NCI-H345 (cell line): Measurements from ENCODE around the gene C10orf90.

Experiments
- DNase-seq: peaks from one replicate; lab custom pipeline; 2025; lab: John Stamatoyannopoulos, UW

The C10orf90 gene

DNA sequence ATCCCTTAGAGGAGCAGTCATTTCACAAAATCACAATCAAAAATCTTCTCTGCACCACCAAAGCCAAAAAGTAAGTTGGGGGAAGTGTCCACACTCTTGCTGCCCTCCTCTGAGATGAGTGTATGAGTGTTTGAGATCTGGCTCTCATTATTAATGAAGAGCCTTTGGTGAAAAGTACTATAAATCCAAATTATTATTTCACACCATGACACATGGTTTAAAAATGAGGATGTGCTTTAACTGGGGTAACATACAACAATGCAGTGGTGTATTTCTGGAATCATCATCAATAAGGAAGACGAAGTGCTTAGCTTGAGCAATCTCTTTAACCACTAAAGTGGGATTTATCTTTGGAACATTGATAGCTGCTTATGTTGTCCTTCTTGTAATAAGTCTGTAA, 168.1 kb downstream of the C10orf90 start:
- no peak for DNase-seq

DNA sequence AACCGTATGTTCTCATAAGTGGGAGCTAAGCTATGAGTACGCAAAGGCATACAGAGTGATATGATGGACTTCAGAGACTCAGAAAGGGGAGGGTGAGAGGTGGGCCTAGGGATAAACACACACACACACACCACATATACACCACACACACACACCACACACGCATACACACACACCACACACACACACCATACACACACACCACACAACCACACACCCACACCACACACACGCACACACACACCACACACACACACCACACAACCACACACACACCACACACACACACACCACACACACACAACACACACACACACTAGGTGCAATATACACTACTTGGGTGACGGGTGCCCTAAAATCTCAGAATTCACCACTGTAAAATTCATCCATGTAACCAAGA, 168.7 kb downstream of the C10orf90 start:
- no peak for DNase-seq

DNA sequence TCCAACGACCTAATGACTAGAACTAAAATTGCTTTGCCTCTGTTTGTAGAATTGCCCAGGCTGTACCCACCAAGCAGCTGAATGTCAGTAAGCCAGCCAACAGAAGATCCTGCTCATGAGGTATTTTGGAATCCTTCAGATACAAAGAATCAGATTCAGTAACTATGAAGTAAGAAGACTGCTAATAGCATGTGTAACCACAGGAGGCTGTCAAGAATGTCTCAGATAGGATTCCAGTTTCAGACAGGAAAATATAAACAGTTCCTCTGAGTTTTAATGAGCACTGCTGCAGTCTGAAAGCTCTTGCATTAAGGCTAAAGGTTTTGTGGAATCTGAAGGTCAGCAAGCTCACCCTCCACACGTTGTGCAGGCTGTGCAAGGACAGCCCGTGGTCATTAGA, 169.6 kb downstream of the C10orf90 start:
- DNase-seq = no peak

DNA sequence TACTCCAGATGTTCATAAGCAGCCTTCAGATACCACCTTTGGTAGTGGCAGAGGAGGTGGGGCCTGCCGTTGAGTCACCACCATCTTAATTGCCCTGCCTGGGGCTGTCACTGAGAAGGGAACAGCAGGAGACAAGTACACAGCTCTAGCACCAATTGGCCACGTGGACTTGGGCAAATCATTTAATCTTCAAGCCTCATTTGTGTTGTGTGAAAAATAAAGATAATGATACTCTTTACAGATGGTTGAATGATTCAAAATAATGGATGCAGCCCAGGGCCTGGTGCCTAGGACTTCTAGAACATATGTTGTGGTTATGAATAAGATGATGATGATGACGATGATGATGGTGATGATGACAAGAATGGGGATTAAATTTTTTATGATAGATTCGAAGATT, 170.3 kb downstream of the C10orf90 start:
- DNase-seq = peak; percentile 55

DNA sequence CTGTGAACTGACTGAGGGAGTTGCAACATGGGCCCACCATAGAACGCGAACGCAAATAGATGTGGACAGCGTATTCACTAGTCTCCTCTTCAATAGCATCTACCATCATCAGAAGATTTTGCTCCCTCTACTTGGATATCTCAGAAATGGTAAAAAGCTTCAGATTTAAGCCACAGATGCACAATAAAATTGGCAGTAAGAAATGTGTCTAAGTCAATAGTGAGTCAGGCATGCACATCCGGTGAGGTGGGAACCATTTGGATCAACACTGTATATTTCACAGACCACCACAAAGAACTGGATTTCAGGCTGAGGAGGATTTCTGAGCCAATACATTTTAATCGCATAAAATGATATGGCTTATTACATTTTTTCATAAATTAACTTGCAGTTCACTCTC, 170.7 kb downstream of the C10orf90 start:
- DNase-seq = no peak

DNA sequence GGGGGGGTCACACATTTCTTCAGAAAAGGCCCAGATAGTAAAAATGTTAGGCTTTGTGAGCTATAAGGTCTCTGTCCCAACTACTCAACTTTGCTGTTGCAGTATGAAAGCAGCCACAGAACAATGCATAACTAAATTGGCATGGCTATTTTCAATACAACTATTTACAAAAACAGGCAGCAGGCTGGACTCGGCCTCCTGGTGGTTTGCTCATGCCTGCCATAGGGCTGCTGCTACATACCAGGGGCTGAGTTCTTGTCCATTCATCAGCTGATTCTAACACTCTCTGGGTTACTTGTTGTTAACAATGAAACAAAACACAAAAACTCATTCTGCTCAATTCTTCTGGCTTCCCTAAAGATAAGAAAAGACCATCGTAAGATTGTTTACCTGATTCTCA, 172.8 kb downstream of the C10orf90 start:
- no peak for DNase-seq

DNA sequence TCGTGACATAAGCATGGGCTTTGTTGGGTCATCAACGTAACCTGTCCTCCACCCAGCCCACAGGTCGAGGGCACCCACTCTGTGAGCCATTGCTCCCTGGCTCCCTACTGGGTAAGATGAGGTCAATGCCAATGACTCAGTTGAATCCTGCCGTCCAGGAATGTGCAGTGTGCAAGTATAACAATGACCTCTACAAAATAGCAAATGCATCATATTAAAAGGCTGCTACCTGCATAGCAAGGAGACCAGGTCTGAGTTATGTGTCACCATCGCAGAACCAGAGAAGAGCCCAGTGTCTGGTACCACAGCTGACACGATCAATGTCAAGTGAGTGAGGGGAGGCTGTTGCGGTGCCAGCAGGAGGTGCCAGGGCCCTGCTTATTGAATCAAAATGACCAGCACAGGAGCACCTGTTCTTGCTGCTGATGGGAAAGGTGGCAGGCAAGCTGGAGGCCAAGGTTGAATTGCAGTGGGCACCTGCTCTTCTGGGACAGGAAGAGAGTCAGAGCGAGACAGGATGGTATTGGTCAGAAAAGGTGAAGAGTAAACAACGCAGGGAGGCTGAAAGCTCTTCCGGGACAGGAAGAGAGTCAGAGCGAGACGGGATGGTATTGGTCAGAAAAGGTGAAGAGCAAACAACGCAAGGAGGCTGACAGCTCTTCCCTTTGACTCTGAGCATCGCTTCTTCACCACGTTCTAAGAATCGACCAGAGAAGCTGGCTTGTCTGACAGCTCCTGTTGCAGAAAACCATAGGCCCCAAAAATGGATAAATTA, 173.5 kb downstream of the C10orf90 start:
- no peak for DNase-seq

DNA sequence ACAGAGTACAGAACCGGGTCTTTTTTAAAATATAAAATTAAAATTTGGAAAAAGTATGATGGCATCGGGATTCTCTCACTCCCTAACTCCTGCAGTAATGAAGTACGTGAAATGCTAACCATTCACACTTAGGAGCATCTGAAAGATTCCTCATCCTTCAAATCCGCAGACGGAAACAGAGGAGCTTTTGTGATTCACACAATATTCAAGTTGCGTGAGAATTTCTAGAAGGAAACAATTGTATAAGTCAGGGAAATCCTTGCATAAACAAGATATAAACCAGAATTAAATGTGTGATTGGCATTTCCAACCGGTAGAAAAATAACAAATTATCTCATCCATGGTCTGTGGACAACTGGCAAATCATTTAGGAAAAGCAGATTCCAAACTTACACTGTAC, 179.0 kb downstream of the C10orf90 start:
- no peak for DNase-seq

DNA sequence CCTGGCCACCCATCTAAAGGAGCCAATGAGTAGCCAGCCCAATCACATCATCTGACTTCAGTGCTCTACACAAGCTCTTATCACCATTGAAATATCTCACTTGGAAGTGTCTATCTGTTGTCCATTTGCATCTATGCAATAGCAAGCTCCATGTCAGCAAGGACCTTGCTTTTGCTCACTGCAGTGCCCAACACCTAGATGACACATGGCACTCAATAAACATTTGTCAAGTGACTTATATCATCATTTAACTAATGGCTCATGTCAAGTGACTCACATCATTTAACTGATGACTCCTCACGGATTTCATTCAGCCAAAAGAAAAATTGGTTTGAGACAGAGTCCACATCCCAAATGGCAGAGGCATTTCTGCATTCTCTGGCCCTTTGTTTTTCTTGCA, 189.3 kb downstream of the C10orf90 start:
- no peak for DNase-seq

DNA sequence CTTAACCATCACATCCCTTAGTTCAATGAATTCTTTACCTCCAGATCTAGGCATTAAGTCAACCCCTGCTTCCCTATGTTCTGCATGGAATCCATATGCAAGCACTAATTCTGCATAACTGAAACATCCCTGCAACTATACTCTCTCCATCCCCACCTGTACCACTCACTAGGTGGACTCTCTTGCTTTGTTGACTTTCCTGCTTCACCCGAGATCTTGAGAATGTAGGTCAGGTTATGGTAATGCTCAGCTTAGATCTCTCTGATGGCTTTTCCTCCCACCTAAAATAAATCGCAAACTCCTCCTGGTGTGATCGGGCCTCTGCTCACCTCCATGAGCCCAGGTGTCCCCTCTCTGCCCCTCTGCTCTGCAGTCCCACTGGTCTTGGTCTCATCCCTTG, 189.8 kb downstream of the C10orf90 start:
- no peak for DNase-seq

DNA sequence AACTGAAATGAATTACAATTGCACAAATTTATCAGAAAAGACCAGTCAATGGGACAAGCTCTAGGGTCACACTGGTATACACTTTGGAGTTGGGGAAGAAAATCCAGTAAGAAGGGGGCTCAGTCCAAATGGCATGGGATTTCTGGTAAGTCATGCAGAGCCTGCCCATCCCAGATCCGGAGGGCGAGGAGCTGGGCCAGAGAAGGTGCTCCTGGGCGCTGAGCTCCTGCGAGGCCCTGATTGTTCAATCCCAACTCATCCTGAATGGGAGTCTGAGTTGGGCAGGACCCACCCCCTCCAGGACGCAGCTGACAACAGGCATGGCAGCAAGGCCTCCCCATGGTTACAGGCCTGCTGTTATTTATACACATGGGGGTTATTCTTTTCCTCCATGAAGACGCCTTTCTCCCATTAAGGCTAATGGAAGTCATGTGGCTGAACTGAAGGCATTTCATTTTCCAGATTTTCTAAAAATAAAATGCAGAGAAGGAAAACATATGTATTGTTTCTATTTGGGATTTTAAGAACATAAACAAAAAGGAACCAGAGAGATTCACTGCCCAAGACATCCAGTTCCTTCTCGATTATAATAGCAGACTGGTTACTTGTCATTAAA, 191.1 kb downstream of the C10orf90 start:
- DNase-seq = no peak

DNA sequence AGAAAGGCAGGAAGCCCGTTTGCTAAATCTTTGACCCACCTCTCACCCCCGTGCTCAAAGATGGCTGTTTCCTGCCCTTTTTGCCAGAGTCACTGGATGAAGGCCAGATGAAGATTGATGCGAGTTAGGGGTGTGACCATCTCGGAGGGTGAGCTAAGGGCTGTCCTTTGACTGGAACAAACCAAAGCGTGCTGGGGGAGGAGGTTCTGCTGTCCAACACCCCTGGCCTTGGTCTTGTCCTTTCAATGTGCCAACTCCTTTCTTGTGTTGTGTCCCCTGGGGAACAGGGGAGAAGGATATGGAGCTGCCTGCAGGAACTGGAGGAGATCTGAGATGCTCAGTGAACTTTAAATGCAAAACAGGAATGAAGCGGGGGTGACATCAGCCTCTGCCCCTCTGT, 191.9 kb downstream of the C10orf90 start:
- no peak for DNase-seq

DNA sequence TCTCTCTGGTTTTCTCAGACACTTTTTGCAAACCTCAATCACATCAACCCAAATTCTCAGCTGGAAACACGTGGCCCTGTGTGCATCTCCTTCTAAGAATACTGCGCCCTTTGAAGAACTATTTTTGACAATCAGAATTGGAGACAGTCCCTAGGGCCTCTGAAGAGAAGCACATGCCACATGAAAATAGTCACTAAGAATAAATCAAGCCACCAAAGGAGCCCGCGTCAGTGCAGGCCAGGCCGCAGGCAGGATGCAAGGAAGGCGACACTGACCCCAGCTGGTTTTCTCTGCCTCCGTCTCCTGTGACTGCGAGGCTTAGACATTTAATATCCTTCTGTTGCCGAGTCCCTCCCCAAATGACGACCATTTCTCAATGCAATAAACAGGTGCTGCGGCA, 194.2 kb downstream of the C10orf90 start:
- no peak for DNase-seq

DNA sequence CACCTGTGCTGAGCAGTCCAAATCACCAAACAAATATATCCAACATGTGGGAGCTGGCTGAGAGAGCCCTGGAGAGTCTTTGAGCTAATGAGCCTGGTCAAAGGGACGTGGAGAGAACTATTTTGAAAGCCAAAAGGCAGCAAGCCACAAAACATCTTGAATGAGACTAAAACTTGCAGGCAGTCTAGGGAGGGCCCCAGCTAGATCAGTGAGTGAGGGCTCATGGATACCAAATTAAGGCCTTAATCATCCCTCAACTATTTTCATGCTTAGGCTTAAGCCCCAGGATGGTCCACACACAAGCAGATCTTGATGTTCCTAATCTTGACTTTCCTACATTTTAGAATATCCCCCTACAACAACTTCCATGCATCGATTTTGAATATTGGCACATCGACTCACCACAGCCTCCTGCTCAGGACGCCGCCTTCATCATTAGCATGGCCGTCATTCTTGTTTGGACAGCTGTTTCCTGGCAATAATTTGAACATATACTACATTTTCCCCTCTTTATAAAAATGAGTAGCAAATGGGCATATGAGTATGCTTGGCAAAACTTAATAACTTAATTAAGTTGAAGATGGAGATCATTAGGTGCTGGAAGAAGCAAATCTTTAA, 195.3 kb downstream of the C10orf90 start:
- no peak for DNase-seq

DNA sequence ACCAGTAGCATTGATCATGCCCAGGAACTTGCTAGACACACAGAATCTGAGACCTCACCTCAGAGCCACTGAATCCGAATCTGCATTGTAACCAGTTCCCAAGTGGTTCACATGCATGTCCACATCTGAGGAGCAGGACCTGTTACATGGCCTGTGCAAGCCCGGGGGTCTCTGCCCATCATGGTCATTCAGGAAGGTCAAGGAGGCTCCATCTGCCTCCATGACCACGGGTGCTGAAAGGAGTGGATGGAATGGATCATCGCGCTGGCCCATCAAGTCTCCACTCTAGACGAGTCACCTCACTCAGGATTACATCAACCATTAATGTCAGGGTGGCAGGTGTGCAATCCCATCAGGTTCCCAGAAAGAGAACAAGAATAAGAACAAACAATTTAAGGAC, 196.5 kb downstream of the C10orf90 start:
- DNase-seq = no peak

DNA sequence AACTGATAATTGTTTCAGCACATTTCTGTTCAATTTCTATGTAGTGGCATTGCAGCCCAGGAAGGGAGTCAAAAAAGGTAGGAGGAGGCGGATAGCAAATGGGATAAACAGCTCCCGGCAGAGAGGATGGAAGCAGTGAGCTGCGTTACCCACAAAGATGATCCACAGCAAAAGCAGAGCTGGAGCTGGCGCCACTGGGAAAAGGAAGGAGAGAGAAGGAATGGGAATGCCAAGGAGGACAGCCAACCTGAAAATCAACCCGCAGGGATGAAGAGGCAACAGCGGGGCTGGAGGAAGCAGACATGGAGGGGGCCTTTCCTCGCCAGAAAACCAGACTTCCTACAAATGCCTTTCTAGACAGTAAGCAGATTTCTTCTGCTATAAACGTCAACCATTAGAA, 199.5 kb downstream of the C10orf90 start:
- no peak for DNase-seq

DNA sequence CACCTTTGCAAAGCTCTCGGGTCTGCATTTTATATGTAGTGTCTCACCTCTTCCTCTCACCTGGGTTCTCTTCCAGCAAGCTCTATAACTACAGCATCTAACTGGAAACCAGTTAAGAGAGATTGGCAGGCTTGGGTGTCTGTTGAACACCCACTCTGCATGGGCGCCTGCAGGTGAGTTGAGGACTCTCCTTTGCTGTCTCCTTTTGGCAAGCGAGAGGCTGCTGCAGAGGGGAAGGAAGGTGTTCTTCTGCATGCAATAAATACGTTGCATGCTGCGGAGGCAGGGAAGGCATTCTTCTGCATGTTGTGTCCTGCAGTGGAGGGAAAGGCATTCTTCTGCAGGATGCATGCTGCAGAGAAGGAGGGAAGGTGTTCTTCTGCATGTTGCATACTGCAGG, 200.8 kb downstream of the C10orf90 start:
- no peak for DNase-seq

DNA sequence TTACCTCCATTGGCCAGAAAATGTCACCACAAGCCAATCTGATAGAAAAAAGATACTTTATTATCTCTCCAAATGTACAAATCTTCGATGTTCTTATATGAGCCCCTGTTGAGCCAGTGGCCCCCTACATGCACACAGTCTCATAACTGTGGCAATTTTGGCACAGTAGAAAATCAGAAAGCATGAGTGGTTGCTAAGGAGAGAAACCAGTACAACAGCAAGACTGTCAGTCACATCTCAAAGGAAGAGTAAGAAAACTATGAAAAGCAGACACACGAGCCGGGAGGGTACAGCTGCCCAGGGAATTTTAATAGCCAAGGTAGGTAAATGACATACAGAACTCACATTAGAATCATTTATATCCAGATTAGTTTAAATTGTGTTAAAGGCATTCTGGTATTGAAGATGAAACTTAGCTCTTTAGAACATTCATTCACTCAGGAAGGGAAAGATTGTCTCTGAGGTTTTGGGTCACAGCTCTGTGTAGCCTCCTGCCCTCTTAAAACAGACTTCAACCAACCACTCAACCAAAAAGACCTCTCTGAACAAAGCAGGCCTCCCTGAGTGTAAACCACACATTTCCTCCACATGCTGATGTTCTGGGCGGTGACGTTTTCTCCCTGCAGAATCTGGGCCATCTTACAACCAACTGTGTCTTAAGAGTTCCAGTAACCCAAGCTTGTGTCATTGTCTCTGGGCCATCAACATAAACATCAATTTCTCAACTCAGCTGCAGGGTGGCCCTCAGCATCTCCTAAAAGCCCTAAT, 201.4 kb downstream of the C10orf90 start:
- no peak for DNase-seq

DNA sequence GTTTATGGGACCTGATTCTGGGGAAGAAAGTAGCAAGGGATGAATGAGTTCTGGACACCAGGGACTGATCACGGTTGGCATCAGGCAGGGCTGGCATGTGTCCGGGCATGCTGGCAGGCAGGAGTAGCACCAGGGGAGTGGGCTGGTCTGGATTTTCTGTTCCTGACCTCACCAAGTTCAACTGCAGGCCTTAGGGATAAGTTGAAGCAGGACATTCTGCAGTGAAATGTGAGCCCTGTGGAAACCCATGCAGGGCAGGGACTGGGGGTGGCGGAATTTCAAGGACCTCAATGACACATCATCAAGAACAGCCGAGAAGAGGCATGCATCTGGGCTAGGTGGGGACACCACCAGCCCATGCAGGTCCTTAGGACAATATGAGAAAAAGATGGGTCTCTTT, 202.0 kb downstream of the C10orf90 start:
- no peak for DNase-seq

DNA sequence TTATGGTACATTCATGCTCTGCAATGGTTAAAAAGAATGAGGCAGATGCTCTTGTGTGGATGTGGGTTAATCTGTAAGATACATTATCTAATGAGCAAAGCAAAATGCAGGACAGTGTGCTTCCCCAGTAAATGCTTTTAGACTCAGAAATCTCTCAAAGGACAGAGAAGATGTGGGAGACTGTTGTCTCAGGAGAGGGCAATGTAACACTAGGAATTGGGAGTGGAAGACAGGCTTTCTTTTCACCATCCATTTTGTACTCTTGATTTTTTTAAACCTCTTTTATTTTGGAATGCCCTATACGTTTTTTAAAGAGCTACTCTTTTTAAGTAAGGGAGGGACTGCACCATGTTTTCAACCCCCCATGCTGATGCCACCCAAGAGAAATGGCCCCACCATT, 204.7 kb downstream of the C10orf90 start:
- no peak for DNase-seq

DNA sequence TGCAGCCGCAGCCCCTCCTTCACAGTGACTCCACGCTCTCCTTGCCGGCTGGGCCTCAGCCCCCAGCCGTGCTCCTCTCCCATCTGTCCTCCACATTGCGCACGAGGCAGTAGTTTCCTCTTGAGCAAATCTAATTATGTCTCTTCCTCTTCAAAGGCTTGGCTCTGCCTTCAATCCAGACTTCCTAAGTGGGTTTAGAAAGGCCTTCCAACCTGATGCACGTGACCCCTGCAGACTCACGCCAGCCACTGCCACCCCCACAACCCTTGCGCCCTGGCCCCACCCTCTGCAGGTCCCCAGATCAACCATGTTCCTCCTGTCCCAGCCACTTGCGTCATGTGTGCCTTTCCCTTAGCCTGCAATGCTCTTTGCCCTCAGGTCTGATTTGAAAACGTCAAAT, 207.2 kb downstream of the C10orf90 start:
- DNase-seq = no peak

DNA sequence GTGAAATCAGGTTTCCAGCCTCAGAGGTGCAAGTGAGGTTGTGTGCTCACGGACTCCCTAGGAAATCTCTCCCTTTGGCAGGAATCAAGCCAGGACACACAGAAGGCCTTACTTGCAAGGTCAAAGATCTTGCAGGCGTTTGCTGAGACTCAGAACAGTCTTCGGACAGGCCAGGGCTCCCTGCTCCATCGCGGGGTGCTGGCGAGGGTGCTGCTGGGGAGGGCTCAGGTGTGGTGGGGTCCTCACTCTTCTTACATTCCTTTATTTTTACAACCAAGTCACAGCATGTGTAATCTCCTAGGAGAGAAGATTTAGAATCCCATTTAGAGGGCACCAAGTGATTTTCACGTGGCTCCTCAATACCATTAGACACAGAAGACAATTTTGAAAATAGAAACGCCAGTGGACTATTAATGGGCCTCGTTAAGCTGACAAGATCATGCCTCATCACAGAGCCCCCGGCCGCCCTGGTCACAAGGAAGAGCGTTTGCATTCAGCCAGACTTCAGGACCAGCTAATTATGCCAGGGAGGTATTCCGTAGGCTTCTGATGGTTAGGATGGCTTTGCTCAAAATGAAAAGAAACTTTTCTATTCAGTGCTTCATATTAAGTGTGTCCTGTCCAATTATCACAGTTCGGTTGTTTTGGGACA, 209.1 kb downstream of the C10orf90 start:
- DNase-seq = no peak
